ENCODE data around the gene ITGB2. TPM values are rescaled to one million over a fixed set of nuclear protein-coding genes. Genes with fewer than 3 reads are reported as not detected.

Gene ITGB2
- total RNA-seq, 2 donors from 2014 or later, result 1.6 to 2.3 TPM

GRCh38 chr21:44891631-44892031, 29.1 kb downstream of the ITGB2 start:
- Mint-ChIP-seq H3K36me3 (ENCODE audit: low read depth) (no peaks in the 10 kb centered on the region), H3K27ac (no peak overlapping the region), H3K4me3 (no peak overlapping the region), H3K27me3 (ENCODE audit: insufficient read depth) (peaks cover 1% of the 10 kb centered on the region), H3K4me1 (no peaks in the 10 kb centered on the region), H3K9me3 (no peaks in the 10 kb centered on the region)
- Histone ChIP-seq H3K4me3 (ENCODE audit: low read length) (no peak overlapping the region), H3K9ac (ENCODE audit: extremely low read depth, low read length, poor library complexity, severe bottlenecking) (no peak overlapping the region), H3K36me3 (ENCODE audit: control insufficient read depth, insufficient read depth, low read length) (no peaks in the 10 kb centered on the region), H3K27ac (ENCODE audit: low read depth, low read length) (no peak overlapping the region), H3K27me3 (ENCODE audit: control insufficient read depth, insufficient read depth, low read length, poor library complexity, severe bottlenecking) (no peaks in the 10 kb centered on the region), H3K4me1 (ENCODE audit: control insufficient read depth, insufficient read depth, low read length) (no peaks in the 10 kb centered on the region), H3K9me3 (ENCODE audit: control insufficient read depth, low read length) (no peaks in the 10 kb centered on the region)
- TF ChIP-seq, protein P1, sequence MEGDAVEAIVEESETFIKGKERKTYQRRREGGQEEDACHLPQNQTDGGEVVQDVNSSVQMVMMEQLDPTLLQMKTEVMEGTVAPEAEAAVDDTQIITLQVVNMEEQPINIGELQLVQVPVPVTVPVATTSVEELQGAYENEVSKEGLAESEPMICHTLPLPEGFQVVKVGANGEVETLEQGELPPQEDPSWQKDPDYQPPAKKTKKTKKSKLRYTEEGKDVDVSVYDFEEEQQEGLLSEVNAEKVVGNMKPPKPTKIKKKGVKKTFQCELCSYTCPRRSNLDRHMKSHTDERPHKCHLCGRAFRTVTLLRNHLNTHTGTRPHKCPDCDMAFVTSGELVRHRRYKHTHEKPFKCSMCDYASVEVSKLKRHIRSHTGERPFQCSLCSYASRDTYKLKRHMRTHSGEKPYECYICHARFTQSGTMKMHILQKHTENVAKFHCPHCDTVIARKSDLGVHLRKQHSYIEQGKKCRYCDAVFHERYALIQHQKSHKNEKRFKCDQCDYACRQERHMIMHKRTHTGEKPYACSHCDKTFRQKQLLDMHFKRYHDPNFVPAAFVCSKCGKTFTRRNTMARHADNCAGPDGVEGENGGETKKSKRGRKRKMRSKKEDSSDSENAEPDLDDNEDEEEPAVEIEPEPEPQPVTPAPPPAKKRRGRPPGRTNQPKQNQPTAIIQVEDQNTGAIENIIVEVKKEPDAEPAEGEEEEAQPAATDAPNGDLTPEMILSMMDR (conservative IDR thresholded peaks at IDR 0.05), result no peak
- 93 to 99% methylated on average over 11 to 15 of the region's 15 CpGs for WGBS, 2 experiments (ENCODE audit: insufficient coverage in 1 of 2, insufficient read length in 1 of 2)
- DNase-seq, result no peak

DNA sequence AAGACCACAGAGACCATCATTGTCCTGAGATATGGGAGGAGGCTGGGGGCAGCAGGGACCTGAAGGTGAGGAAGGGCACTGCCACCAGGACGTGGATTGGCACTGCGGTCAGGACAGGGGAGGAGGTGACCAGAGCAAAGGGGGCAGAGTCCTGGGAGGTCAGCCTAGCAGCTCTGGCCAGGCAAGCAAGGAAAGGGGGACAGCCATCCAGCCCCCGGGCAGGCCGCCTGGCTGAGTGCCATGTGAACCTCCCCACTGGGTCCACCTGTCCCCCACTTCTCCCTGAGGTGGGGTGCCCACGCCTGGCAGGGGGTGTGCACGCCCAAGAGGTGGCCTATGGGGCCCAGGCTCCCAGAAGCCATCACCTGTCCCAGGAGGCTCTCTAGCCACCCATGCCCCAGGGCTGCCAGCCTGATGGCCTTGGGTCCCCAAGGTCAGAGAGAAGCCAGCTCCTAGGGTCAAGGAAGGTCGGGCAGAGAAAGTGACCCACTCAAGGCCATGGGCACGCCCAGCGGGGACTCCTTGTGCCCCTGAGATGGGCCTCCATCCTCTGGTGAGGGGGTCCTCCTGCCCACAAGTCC, 29.6 kb downstream of the ITGB2 start:
- Mint-ChIP-seq H3K27me3 (ENCODE audit: insufficient read depth) (peaks cover 1% of the 10 kb centered on the region), H3K9me3 (no peaks in the 10 kb centered on the region), H3K4me3 (no peak overlapping the region), H3K36me3 (ENCODE audit: low read depth) (no peaks in the 10 kb centered on the region), H3K27ac (no peak overlapping the region), H3K4me1 (no peaks in the 10 kb centered on the region)
- Histone ChIP-seq H3K4me1 (ENCODE audit: control insufficient read depth, insufficient read depth, low read length) (no peaks in the 10 kb centered on the region), H3K27me3 (ENCODE audit: control insufficient read depth, insufficient read depth, low read length, poor library complexity, severe bottlenecking) (no peaks in the 10 kb centered on the region), H3K4me3 (ENCODE audit: low read length) (no peak overlapping the region), H3K9ac (ENCODE audit: extremely low read depth, low read length, poor library complexity, severe bottlenecking) (no peak overlapping the region), H3K36me3 (ENCODE audit: control insufficient read depth, insufficient read depth, low read length) (no peaks in the 10 kb centered on the region), H3K9me3 (ENCODE audit: control insufficient read depth, low read length) (no peaks in the 10 kb centered on the region), H3K27ac (ENCODE audit: low read depth, low read length) (no peak overlapping the region)
- no peak for DNase-seq
- 88 to 92% methylated on average over 6 to 9 of the region's 9 CpGs for WGBS, 2 experiments (ENCODE audit: insufficient coverage in 1 of 2, insufficient read length in 1 of 2)
- TF ChIP-seq, protein P1 (conservative IDR thresholded peaks at IDR 0.05), result no peak

- peaks cover 1% of the 10 kb centered on the region for H3K27me3 Mint-ChIP-seq (ENCODE audit: insufficient read depth)
- WGBS, 2 experiments (ENCODE audit: insufficient coverage in 1 of 2, insufficient read length in 1 of 2), result 83 to 88% methylated on average over 16 to 24 of the region's 24 CpGs
Measured at GRCh38 chr21:44890338-44890931, 30.3 kb downstream of the ITGB2 start.

More at GRCh38 chr21:44890338-44890931, 30.3 kb downstream of the ITGB2 start:
- Histone ChIP-seq H3K27me3 (ENCODE audit: control insufficient read depth, insufficient read depth, low read length, poor library complexity, severe bottlenecking) (no peaks in the 10 kb centered on the region), H3K4me1 (ENCODE audit: control insufficient read depth, insufficient read depth, low read length) (no peaks in the 10 kb centered on the region), H3K9me3 (ENCODE audit: control insufficient read depth, low read length) (no peaks in the 10 kb centered on the region), H3K36me3 (ENCODE audit: control insufficient read depth, insufficient read depth, low read length) (no peaks in the 10 kb centered on the region), H3K9ac (ENCODE audit: extremely low read depth, low read length, poor library complexity, severe bottlenecking) (no peak overlapping the region), H3K4me3 (ENCODE audit: low read length) (no peak overlapping the region), H3K27ac (ENCODE audit: low read depth, low read length) (no peak overlapping the region)
- Mint-ChIP-seq H3K4me1 (no peaks in the 10 kb centered on the region), H3K9me3 (no peaks in the 10 kb centered on the region), H3K27ac (no peak overlapping the region), H3K4me3 (no peak overlapping the region), H3K36me3 (ENCODE audit: low read depth) (no peaks in the 10 kb centered on the region)
- TF ChIP-seq, protein P1 (conservative IDR thresholded peaks at IDR 0.05), result no peak
- DNase-seq, result no peak
